ENCODE measurements around the gene EHD4.

GRCh38 chr15:41913256-41913655, 59.1 kb downstream of the EHD4 start:
- no peak for TF ChIP-seq CTCF (IDR thresholded peaks at IDR 0.05; ENCODE audit: poor library complexity)
- no peak for TF ChIP-seq EZH2 (IDR thresholded peaks at IDR 0.05; ENCODE audit: borderline replicate concordance)

Measured in hepatocyte (in vitro differentiated cells).